Fibroblast of skin of back (primary cell): ENCODE data around the gene CNGA3.

Source experiments
- DNase-seq: peaks from one replicate; pipeline ENCODE4 v3.0.0-alpha.2; 2013

The CNGA3 gene

GRCh38 chr2:98444436-98445176 is 98.3 kb downstream of the CNGA3 start, which contains the start of gene INPP4A:
Gene INPP4A, plus strand, starts transcription at chr2:98444858. Its CDS starts 75,191 bp downstream, at chr2:98520049.
- peak; percentile 57 for DNase-seq

GRCh38 chr2:98445177-98445682 is 99.0 kb downstream of the CNGA3 start:
- DNase-seq = peak; percentile 19

- DNase-seq = no peak
Observed at GRCh38 chr2:98445683-98446581, 99.7 kb downstream of the CNGA3 start.

GRCh38 chr2:98446850-98447249 is 100.6 kb downstream of the CNGA3 start:
- no peak for DNase-seq
